GM19467 (cell line): ENCODE measurements around the gene ARFGEF2.
"Not testable (repeated sequence)": the region's sequence is repeated elsewhere in the genome, so short reads cannot be mapped to it uniquely, and the experiment has no call there.

Source experiments
- ATAC-seq: cut with Tn5 transposase; IDR thresholded peaks from one replicate; pipeline ENCODE4 v1.9.1; 2021; ENCODE audit warnings: mild to moderate bottlenecking, moderate library complexity; ENCODE audit not compliant: unreplicated experiment

Gene ARFGEF2

GRCh38 chr20:49046087-49046900, 124.8 kb downstream of the ARFGEF2 start, which contains the start of gene CSE1L:
CSE1L (plus strand) TSS chr20:49046312; CDS start chr20:49058464, 12,152 bp downstream.
- peak; percentile 83 for ATAC-seq

DNA sequence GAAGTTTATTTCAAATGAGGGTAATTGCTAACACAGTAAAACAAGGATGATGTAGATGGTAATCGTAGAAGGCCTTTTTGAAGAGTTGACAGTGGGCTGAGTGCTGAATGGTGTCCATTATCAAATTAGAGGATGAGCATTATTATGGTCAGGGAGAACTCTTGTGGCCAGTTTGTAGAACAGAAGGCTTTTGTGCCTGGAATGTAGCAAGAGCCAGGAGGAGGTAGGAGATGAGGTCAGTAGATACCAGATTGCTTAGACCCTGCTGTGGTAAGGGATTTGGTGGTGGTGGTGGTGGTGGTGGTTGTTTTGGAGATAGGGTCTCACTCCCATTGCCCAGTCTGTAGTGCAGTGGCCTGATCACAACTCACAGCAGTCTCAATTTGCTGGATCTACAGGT, 130.8 kb downstream of the ARFGEF2 start:
- ATAC-seq: no peak

- ATAC-seq: no peak
These were observed 132.6 kb downstream of the ARFGEF2 start for GRCh38 chr20:49054056-49054643.

- no peak for ATAC-seq
These were observed 141.8 kb downstream of the ARFGEF2 start for GRCh38 chr20:49063279-49063678.

- ATAC-seq: no peak
These were observed 153.0 kb downstream of the ARFGEF2 start for GRCh38 chr20:49074521-49074920.

GRCh38 chr20:49078310-49078709, 156.8 kb downstream of the ARFGEF2 start:
- no peak for ATAC-seq

DNA sequence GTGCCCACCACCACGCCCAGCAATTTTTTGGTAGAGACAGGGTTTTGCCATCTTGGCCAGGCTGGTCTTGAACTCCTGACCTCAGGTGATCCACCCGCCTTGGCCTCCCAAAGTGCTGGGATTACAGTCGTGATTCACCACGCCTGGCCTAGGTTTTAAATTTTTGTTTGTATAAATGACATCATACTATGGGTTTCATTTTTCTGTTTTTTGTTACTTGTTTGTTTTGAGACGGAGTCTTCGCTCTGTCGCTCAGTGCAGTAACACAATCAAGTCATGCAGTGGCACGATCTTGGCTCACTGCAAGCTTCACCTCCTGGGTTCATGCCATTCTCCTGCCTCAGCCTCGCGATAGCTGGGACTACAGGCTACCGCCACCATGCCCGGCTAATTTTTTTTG, 160.8 kb downstream of the ARFGEF2 start:
- not testable (repeated sequence) for ATAC-seq
